Hepatocyte (in vitro differentiated cells): ENCODE data around the gene CCL18. TPM values are rescaled to one million over a fixed set of nuclear protein-coding genes. Genes with fewer than 3 reads are reported as not detected.

Experiments
- DNase-seq: peaks from one replicate; pipeline ENCODE4 v3.0.0-alpha.2; 2016; ENCODE audit warnings: low spot score
- H2AFZ ChIP-seq: fragments of 200-600 bp; sonication (generic); 2 replicates; pipeline ENCODE4 v1.6.0; 2016; ENCODE audit warnings: antibody characterized with exemption, mild to moderate bottlenecking
- H3K27ac ChIP-seq: fragments of 200-600 bp; sonication (generic); 2 replicates; pipeline ENCODE4 v1.5.1; 2016; ENCODE audit warnings: mild to moderate bottlenecking
- H3K27me3 ChIP-seq: fragments of 200-600 bp; sonication (generic); 2 replicates; pipeline ENCODE4 v1.6.1; 2016
- H3K36me3 ChIP-seq: fragments of 200-600 bp; sonication (generic); replicated peaks from 2 replicates; pipeline ENCODE4 v1.5.1; 2016; ENCODE audit warnings: low read depth; ENCODE audit not compliant: insufficient read depth
- H3K4me1 ChIP-seq: fragments of 200-600 bp; sonication (generic); 2 replicates; pipeline ENCODE4 v1.5.1; 2016; ENCODE audit warnings: mild to moderate bottlenecking, moderate library complexity; ENCODE audit not compliant: insufficient read depth
- H3K4me2 ChIP-seq: fragments of 200-600 bp; sonication (generic); 2 replicates; pipeline ENCODE4 v1.6.0; 2016
- H3K4me3 ChIP-seq: fragments of 200-600 bp; sonication (generic); 2 replicates; pipeline ENCODE4 v1.5.1; 2016; ENCODE audit warnings: mild to moderate bottlenecking
- H3K79me2 ChIP-seq: fragments of 200-600 bp; sonication (generic); 2 replicates; pipeline ENCODE4 v1.6.0; 2017; ENCODE audit warnings: mild to moderate bottlenecking
- H3K9me2 ChIP-seq: fragments of 200-600 bp; sonication (generic); replicated peaks from 2 replicates; pipeline ENCODE4 v1.6.0; 2017; ENCODE audit warnings: mild to moderate bottlenecking; ENCODE audit not compliant: insufficient read depth
- H3K9me3 ChIP-seq: fragments of 200-600 bp; sonication (generic); 2 replicates; pipeline ENCODE4 v1.5.1; 2016; ENCODE audit warnings: low read depth, mild to moderate bottlenecking
- H4K20me1 ChIP-seq: fragments of 200-600 bp; sonication (generic); 2 replicates; pipeline ENCODE4 v1.6.0; 2016; ENCODE audit warnings: mild to moderate bottlenecking; ENCODE audit not compliant: insufficient read depth, poor library complexity, severe bottlenecking
- CTCF ChIP-seq: fragments of 200-600 bp; sonication (generic); IDR thresholded peaks from 2 replicates; pipeline ENCODE4 v1.5.1; 2016; ENCODE audit warnings: antibody characterized with exemption, mild to moderate bottlenecking; ENCODE audit not compliant: poor library complexity
- EZH2 ChIP-seq: fragments of 200-600 bp; sonication (generic); IDR thresholded peaks from 2 replicates; pipeline ENCODE4 v1.6.1; 2016; ENCODE audit warnings: antibody characterized with exemption, mild to moderate bottlenecking, borderline replicate concordance
- EZH2phosphoT487 ChIP-seq: fragments of 200-600 bp; sonication (generic); IDR thresholded peaks from one replicate; pipeline ENCODE4 v1.6.1; 2018; ENCODE audit warnings: antibody characterized with exemption, mild to moderate bottlenecking, low read depth, moderate library complexity; ENCODE audit not compliant: unreplicated experiment, severe bottlenecking
- WGBS: methylation state at CpG from one replicate; pipeline ENCODE4 v1.1.6; 2016; ENCODE audit warnings: low lambda C conversion rate; ENCODE audit errors: missing lambda C conversion rate; 5-methylcytosine and 5-hydroxymethylcytosine counted together
- polyA plus RNA-seq: library from polyadenylated mRNA; unstranded; fragments of >200 nt; fragmentation: Nextera tagmentation; extraction: Ambion mirVana; gene quantifications from 2 replicates; pipeline ENCODE4 v1.2.1, GENCODE V29; 2016
- total RNA-seq: library from RNA; depleted of rRNA; stranded (reverse); fragments of >200 nt; gene quantifications from 2 replicates; pipeline ENCODE4 v1.2.3, GENCODE V29; 2014

CCL18 gene
- total and polyA plus RNA-seq, 2 experiments from 2014 or later, result 3.6 to 10.2 TPM

- no peaks in the 10 kb centered on the region for H3K9me3 ChIP-seq
- no peak overlapping the region for H3K4me3 ChIP-seq
- H3K36me3 ChIP-seq, result no peaks in the 10 kb centered on the region
- H3K4me2 ChIP-seq, result no peak overlapping the region
- no peak overlapping the region for H2AFZ ChIP-seq
- no peaks in the 10 kb centered on the region for H4K20me1 ChIP-seq
- no peaks in the 10 kb centered on the region for H3K27me3 ChIP-seq
- H3K79me2 ChIP-seq, result no peaks in the 10 kb centered on the region
- no peak for TF ChIP-seq CTCF
- TF ChIP-seq EZH2phosphoT487, result no peak
- no peak for TF ChIP-seq EZH2
- no peaks in the 10 kb centered on the region for H3K9me2 ChIP-seq
- H3K4me1 ChIP-seq, result no peaks in the 10 kb centered on the region
- no peak overlapping the region for H3K27ac ChIP-seq
- 38% methylated on average over 4 of the region's 4 CpGs for WGBS
- DNase-seq, result no peak
Measured at GRCh38 chr17:36027761-36028160, 36.3 kb upstream of the CCL18 start.

- WGBS, result 94% methylated on average over 1 of the region's 1 CpG
- H3K4me1 ChIP-seq, result no peaks in the 10 kb centered on the region
- no peaks in the 10 kb centered on the region for H3K36me3 ChIP-seq
- DNase-seq, result no peak
- no peaks in the 10 kb centered on the region for H4K20me1 ChIP-seq
- H3K27ac ChIP-seq, result no peak overlapping the region
- no peak overlapping the region for H3K4me3 ChIP-seq
- no peaks in the 10 kb centered on the region for H3K9me2 ChIP-seq
- no peak for TF ChIP-seq CTCF
- no peak for TF ChIP-seq EZH2phosphoT487
- TF ChIP-seq EZH2, result no peak
- no peaks in the 10 kb centered on the region for H3K9me3 ChIP-seq
- H3K4me2 ChIP-seq, result no peak overlapping the region
- H2AFZ ChIP-seq, result no peak overlapping the region
- H3K27me3 ChIP-seq, result peaks cover 4% of the 10 kb centered on the region
- no peaks in the 10 kb centered on the region for H3K79me2 ChIP-seq
Measured at GRCh38 chr17:36030956-36031355, 33.1 kb upstream of the CCL18 start.

- Histone ChIP-seq H3K27ac (no peak overlapping the region), H3K9me3 (no peaks in the 10 kb centered on the region), H3K4me3 (no peak overlapping the region), H2AFZ (no peak overlapping the region), H3K79me2 (no peaks in the 10 kb centered on the region), H3K36me3 (no peaks in the 10 kb centered on the region), H3K27me3 (peaks cover 4% of the 10 kb centered on the region), H3K9me2 (no peaks in the 10 kb centered on the region), H3K4me1 (no peaks in the 10 kb centered on the region), H3K4me2 (no peak overlapping the region), H4K20me1 (no peaks in the 10 kb centered on the region)
- no peak for DNase-seq
- TF ChIP-seq EZH2, result no peak
- no peak for TF ChIP-seq EZH2phosphoT487
- no peak for TF ChIP-seq CTCF
- 74% methylated on average over 3 of the region's 3 CpGs for WGBS
Measured at GRCh38 chr17:36034127-36034526, 29.9 kb upstream of the CCL18 start.

GRCh38 chr17:36036235-36036634 lies 27.8 kb upstream of the CCL18 start:
- TF ChIP-seq EZH2, result no peak
- TF ChIP-seq CTCF, result no peak
- no peak for TF ChIP-seq EZH2phosphoT487
- H3K9me2 ChIP-seq, result no peaks in the 10 kb centered on the region
- H3K79me2 ChIP-seq, result no peaks in the 10 kb centered on the region
- peaks cover 4% of the 10 kb centered on the region for H3K27me3 ChIP-seq
- no peaks in the 10 kb centered on the region for H3K9me3 ChIP-seq
- H3K4me3 ChIP-seq, result no peak overlapping the region
- no peaks in the 10 kb centered on the region for H4K20me1 ChIP-seq
- DNase-seq, result no peak
- 96% methylated on average over 4 of the region's 4 CpGs for WGBS
- no peak overlapping the region for H2AFZ ChIP-seq
- no peak overlapping the region for H3K4me2 ChIP-seq
- H3K27ac ChIP-seq, result no peak overlapping the region
- no peaks in the 10 kb centered on the region for H3K4me1 ChIP-seq
- H3K36me3 ChIP-seq, result no peaks in the 10 kb centered on the region
